Measurements from ENCODE around the gene MPV17L2.

- TF ChIP-seq CTCF (IDR thresholded peaks at IDR 0.05 in 4 of 5, conservative IDR thresholded peaks at IDR 0.05 in 1 of 5) (no peak), POLR2A (IDR thresholded peaks at IDR 0.05) (no peak)
Observed at GRCh38 chr19:18158467-18158866, 34.6 kb upstream of the MPV17L2 start.
